ENCODE measurements around the gene FGF14.

DNA sequence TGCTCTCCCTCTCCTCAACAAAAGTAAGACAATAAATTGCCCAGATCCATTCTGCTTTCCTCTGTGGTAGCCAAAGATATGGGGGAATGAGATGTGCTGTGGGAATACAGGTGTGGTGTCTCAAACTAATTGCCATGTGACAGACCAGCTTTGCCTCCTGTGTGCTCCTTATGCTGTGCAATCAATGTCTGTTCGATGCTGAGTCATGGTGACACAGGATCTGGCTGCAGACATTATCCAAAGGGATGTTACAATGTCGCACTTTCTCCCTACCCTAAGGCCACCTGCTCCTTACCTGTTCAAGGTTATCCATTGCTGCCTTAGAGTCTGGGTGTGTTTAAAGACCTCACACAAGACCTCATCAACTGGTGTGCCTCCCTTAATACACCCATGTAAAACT is 32.5 kb downstream of the FGF14 start:
- no peak for TF ChIP-seq GATA3 (IDR thresholded peaks at IDR 0.05; ENCODE audit: low read depth, low read length)
- no peak for TF ChIP-seq GATA2 (IDR thresholded peaks at IDR 0.05; ENCODE audit: low read depth, low read length)
